Panc1 (cell line): Measurements from ENCODE around the gene PC. TPM values are rescaled to one million over a fixed set of nuclear protein-coding genes. Genes with fewer than 3 reads are reported as not detected.

Experiments used
- ATAC-seq: fragments of 200-7000 bp; cut with Tn5 transposase; 2 replicates; pipeline ENCODE4 v1.9.1; 2020; ENCODE audit warnings: mild to moderate bottlenecking, moderate library complexity
- BruUV-seq: library from RNA; stranded (reverse); fragments of 400-500 nt; replicated peaks from 2 replicates; lab custom pipeline; 2021; lab: Mats Ljungman, UMichigan
- CTCF ChIA-PET: fragments of 300-600 bp; sonication (Branson Sonifier 250); formaldehyde crosslinking; loops from one replicate; lab custom pipeline; 2022; ENCODE audit warnings: antibody characterized with exemption; lab: Charles Lee
- POLR2A ChIA-PET: fragments of 300-600 bp; sonication (Branson Sonifier 250); formaldehyde crosslinking; loops from one replicate; lab custom pipeline; 2022; ENCODE audit warnings: antibody characterized with exemption; lab: Charles Lee
- DNase-seq: peaks from one replicate; pipeline ENCODE4 v3.0.0-alpha.2; 2010; ENCODE audit warnings: low read depth, low spot score
- H3K27ac ChIP-seq: 2 replicates; pipeline ENCODE4 v1.5.1; 2011; ENCODE audit warnings: mild to moderate bottlenecking, low read length, inconsistent platforms
- H3K27me3 ChIP-seq: fragments of 200-500 bp; sonication (Bioruptor generic); 2 replicates; pipeline ENCODE4 v1.6.0; 2014; ENCODE audit warnings: low read length, inconsistent platforms; ENCODE audit not compliant: control insufficient read depth, insufficient read depth
- H3K36me3 ChIP-seq: fragments of 200-500 bp; sonication (Bioruptor generic); 2 replicates; pipeline ENCODE4 v1.5.1; 2014; ENCODE audit warnings: inconsistent platforms, mild to moderate bottlenecking, low read length, moderate library complexity; ENCODE audit not compliant: control insufficient read depth, insufficient read depth
- H3K4me1 ChIP-seq: 2 replicates; pipeline ENCODE4 v1.5.1; 2011; ENCODE audit warnings: inconsistent platforms, mild to moderate bottlenecking, low read length, moderate library complexity; ENCODE audit not compliant: control insufficient read depth, insufficient read depth
- H3K4me3 ChIP-seq, 2 experiments: 2 replicates each; pipeline ENCODE4 v1.5.1; 2011 to 2012; ENCODE audit warnings: low read depth in 2 of 2, low read length in 2 of 2, mild to moderate bottlenecking in 2 of 2, inconsistent platforms in 1 of 2, moderate library complexity in 1 of 2
- H3K9me3 ChIP-seq: fragments of 200-500 bp; sonication (Bioruptor generic); 2 replicates; pipeline ENCODE4 v1.5.1; 2014; ENCODE audit warnings: low read depth, mild to moderate bottlenecking, inconsistent platforms, low read length, moderate library complexity; ENCODE audit not compliant: control insufficient read depth, insufficient read depth
- POLR2AphosphoS5 ChIP-seq: IDR thresholded peaks from 2 replicates; pipeline ENCODE4 v1.6.1; 2012; ENCODE audit warnings: mild to moderate bottlenecking, low read depth, low read length, moderate library complexity
- SIN3A ChIP-seq: IDR thresholded peaks from 2 replicates; pipeline ENCODE4 v1.6.1; 2012; ENCODE audit warnings: low read depth, mild to moderate bottlenecking, low read length, moderate library complexity, borderline replicate concordance; ENCODE audit not compliant: insufficient read depth
- TCF7L2 ChIP-seq: IDR thresholded peaks from 2 replicates; pipeline ENCODE4 v1.6.1; 2011; ENCODE audit warnings: mild to moderate bottlenecking, low read depth, low read length, inconsistent platforms
- in situ Hi-C: cut with HindIII; loops from 2 replicates; pipeline ENCODE4 v1.10.0; 2016; ENCODE audit warnings: low sequenced_read_pairs, low pct_unique_long_range_greater_than_20kb
- intact Hi-C: fragments of 100-400 bp; cut with micrococcal nuclease; formaldehyde crosslinking; loops from one replicate; pipeline ENCODE4 v1.10.0; 2022; ENCODE audit not compliant: unreplicated experiment
- total RNA-seq: library from RNA; stranded (reverse); gene quantifications from one replicate; pipeline ENCODE4 v1.2.1, GENCODE V29; 2021; ENCODE audit not compliant: unreplicated experiment
- TF ChIP-seq, protein P1 (sequence below): fragments of 450-650 bp; IDR thresholded peaks from 2 replicates; pipeline ENCODE4 v1.5.1; 2017; ENCODE audit warnings: mild to moderate bottlenecking
- TF ChIP-seq, protein P2 (sequence below), 2 experiments: IDR thresholded peaks; 2 replicates each; pipeline ENCODE4 v1.6.1; 2011 to 2012; ENCODE audit warnings: low read depth in 2 of 2, control low read depth in 1 of 2, low read length in 1 of 2, mild to moderate bottlenecking in 1 of 2, moderate library complexity in 1 of 2; ENCODE audit not compliant: insufficient read depth in 1 of 2

PC gene
- total RNA-seq, 1 experiment from 2014 or later: 12.8 TPM

DNA sequence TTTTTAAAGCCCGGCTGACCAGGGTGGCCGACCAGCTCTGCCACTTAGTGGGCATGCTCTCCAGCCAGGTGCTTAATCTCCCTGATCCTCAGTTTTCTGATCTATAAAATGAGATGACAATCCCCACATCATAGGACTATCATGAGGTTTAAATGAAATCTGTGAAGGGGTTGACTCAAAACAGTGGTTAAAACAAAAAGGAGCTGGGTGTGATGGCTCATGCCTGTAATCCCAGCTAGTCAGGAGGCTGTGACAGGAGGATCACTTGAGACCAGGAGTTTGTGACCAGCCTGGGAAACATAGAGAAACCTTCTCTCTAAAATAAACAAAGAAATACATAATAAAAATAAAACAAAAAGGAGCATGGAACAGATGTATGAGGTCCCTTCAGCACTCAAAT is 13.3 kb upstream of the PC start:
- POLR2A ChIA-PET: interaction anchor here (0.6 kb wide), 1 partner anchor 270 kb away, joined by 4 read pairs; no protein-coding TSS in a partner anchor
- Histone ChIP-seq H3K36me3 (no peaks in the 10 kb centered on the region), H3K27ac (no peak overlapping the region), H3K4me3 (no peak overlapping the region), H3K4me1 (peaks cover 16% of the 10 kb centered on the region), H3K27me3 (no peaks in the 10 kb centered on the region), H3K9me3 (no peaks in the 10 kb centered on the region)
- in situ Hi-C loops (no loop called here), intact Hi-C loops (no loop called here)
- CTCF ChIA-PET: no interaction called here
- TF ChIP-seq, protein P1, sequence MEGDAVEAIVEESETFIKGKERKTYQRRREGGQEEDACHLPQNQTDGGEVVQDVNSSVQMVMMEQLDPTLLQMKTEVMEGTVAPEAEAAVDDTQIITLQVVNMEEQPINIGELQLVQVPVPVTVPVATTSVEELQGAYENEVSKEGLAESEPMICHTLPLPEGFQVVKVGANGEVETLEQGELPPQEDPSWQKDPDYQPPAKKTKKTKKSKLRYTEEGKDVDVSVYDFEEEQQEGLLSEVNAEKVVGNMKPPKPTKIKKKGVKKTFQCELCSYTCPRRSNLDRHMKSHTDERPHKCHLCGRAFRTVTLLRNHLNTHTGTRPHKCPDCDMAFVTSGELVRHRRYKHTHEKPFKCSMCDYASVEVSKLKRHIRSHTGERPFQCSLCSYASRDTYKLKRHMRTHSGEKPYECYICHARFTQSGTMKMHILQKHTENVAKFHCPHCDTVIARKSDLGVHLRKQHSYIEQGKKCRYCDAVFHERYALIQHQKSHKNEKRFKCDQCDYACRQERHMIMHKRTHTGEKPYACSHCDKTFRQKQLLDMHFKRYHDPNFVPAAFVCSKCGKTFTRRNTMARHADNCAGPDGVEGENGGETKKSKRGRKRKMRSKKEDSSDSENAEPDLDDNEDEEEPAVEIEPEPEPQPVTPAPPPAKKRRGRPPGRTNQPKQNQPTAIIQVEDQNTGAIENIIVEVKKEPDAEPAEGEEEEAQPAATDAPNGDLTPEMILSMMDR: no peak
- TF ChIP-seq SIN3A: no peak
- no peak for TF ChIP-seq TCF7L2
- TF ChIP-seq, protein P2, sequence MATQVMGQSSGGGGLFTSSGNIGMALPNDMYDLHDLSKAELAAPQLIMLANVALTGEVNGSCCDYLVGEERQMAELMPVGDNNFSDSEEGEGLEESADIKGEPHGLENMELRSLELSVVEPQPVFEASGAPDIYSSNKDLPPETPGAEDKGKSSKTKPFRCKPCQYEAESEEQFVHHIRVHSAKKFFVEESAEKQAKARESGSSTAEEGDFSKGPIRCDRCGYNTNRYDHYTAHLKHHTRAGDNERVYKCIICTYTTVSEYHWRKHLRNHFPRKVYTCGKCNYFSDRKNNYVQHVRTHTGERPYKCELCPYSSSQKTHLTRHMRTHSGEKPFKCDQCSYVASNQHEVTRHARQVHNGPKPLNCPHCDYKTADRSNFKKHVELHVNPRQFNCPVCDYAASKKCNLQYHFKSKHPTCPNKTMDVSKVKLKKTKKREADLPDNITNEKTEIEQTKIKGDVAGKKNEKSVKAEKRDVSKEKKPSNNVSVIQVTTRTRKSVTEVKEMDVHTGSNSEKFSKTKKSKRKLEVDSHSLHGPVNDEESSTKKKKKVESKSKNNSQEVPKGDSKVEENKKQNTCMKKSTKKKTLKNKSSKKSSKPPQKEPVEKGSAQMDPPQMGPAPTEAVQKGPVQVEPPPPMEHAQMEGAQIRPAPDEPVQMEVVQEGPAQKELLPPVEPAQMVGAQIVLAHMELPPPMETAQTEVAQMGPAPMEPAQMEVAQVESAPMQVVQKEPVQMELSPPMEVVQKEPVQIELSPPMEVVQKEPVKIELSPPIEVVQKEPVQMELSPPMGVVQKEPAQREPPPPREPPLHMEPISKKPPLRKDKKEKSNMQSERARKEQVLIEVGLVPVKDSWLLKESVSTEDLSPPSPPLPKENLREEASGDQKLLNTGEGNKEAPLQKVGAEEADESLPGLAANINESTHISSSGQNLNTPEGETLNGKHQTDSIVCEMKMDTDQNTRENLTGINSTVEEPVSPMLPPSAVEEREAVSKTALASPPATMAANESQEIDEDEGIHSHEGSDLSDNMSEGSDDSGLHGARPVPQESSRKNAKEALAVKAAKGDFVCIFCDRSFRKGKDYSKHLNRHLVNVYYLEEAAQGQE (IDR thresholded peaks at IDR 0.05; ENCODE audit: insufficient read depth in 1 of 2, low read depth in 2 of 2, low read length in 1 of 2): no peak
- no peak for TF ChIP-seq POLR2AphosphoS5
- DNase-seq (no peak), ATAC-seq (no peak)
- no TSS peak for BruUV-seq

DNA sequence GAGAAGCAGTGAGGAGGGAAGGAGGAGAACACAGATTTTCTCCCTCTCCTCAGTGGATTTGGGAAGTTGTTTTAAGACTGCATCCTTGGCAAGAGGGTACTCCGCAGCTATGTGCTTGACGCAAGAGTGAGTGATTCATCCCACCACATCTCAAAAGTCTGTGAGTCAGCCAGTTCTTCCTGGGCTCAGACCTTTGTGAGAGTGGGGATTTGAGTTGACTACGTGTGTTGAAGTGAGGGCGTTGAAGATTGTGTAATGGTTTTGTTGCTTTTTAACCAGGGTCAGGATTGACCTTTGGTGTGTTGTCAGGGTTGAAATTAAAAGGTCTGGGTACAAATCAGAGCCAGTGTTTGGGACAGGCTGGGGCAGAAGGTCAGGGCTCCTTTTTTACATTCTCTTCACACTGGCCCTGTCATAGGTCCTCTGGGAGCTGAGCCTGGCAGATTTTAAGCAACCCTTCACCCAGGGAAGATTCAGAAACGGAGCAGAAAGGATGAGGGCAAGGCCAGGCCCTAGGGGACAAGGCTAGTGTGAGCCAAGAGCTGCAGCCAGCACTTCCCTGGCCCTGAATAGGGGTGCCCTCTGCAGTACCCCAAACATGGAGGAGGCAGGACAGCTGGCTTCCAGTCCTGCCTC is 12.7 kb upstream of the PC start:
- H3K36me3 ChIP-seq: no peaks in the 10 kb centered on the region
- CTCF ChIA-PET: no interaction called here
- H3K9me3 ChIP-seq: no peaks in the 10 kb centered on the region
- H3K4me3 ChIP-seq: no peak overlapping the region
- ATAC-seq (peak; percentile 81), DNase-seq (peak; percentile 91)
- intact Hi-C loops: no loop called here
- in situ Hi-C loops: no loop called here
- TF ChIP-seq POLR2AphosphoS5 (no peak), TCF7L2 (no peak), SIN3A (no peak)
- TF ChIP-seq, protein P1: no peak
- TF ChIP-seq, protein P2 (IDR thresholded peaks at IDR 0.05; ENCODE audit: insufficient read depth in 1 of 2, low read depth in 2 of 2, low read length in 1 of 2): no peak
- H3K27me3 ChIP-seq: no peaks in the 10 kb centered on the region
- peak overlapping the region; percentile 36; the same call in 1 of the 2 replicates for H3K27ac ChIP-seq
- BruUV-seq: no TSS peak
- H3K4me1 ChIP-seq: peaks cover 16% of the 10 kb centered on the region
- POLR2A ChIA-PET: interaction anchor here (0.6 to 1.0 kb wide), 3 partner anchors 12 to 269 kb away, joined by 3 to 9 read pairs (median 4); no protein-coding TSS in a partner anchor
